Sigmoid colon (tissue), 4 donors: ENCODE data around the gene DGKI.

Source experiments
- POLR2AphosphoS5 ChIP-seq, 4 donors: sonication (generic); formaldehyde crosslinking; IDR thresholded peaks; one replicate each; pipeline ENCODE4 v1.6.1; 2017; ENCODE audit warnings: antibody characterized with exemption in 4 of 4
- TF ChIP-seq, protein P1 (sequence below), 4 experiments: fragments of 450-650 bp in 3 of 4; fragments of 200-600 bp in 1 of 4; IDR thresholded peaks; one replicate each; pipeline ENCODE4 v1.5.1; 2016 to 2019; ENCODE audit warnings: antibody characterized with exemption in 4 of 4, mild to moderate bottlenecking in 3 of 4, moderate library complexity in 2 of 4

DNA sequence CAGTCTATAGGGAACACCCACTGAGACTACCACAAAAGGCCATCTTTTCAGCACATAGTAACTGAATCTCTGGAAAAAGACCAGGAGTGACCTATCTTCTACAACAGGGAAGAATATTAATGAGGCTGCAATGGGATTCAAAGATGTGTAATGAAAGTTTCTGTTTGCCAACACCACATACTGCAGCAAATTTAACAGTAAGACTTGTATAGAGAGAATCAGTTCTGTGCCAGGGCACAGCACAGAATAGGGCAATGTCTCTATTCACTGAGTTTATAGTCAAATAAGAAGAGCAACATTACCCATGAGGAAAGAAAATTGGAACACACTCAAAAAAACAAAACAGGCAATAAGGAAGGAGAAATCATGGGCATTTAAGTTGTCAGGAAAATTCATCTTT, 411.8 kb downstream of the DGKI start:
- TF ChIP-seq, protein P1, sequence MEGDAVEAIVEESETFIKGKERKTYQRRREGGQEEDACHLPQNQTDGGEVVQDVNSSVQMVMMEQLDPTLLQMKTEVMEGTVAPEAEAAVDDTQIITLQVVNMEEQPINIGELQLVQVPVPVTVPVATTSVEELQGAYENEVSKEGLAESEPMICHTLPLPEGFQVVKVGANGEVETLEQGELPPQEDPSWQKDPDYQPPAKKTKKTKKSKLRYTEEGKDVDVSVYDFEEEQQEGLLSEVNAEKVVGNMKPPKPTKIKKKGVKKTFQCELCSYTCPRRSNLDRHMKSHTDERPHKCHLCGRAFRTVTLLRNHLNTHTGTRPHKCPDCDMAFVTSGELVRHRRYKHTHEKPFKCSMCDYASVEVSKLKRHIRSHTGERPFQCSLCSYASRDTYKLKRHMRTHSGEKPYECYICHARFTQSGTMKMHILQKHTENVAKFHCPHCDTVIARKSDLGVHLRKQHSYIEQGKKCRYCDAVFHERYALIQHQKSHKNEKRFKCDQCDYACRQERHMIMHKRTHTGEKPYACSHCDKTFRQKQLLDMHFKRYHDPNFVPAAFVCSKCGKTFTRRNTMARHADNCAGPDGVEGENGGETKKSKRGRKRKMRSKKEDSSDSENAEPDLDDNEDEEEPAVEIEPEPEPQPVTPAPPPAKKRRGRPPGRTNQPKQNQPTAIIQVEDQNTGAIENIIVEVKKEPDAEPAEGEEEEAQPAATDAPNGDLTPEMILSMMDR (IDR thresholded peaks at IDR 0.05), result no peak
- no peak for TF ChIP-seq POLR2AphosphoS5 (IDR thresholded peaks at IDR 0.05)
